Retinal pigment epithelial cell (primary cell): ENCODE results near the gene ZNF57.
"Not testable (repeated sequence)": the region's sequence is repeated elsewhere in the genome, so short reads cannot be mapped to it uniquely, and the experiment has no call there.

Experiments
- DNase-seq: peaks from one replicate; pipeline ENCODE4 v3.0.0-alpha.2; 2010; ENCODE audit warnings: low read depth
- H3K4me3 ChIP-seq: 2 replicates; pipeline ENCODE4 v1.5.1; 2011; ENCODE audit warnings: mild to moderate bottlenecking, low read length, control low read depth, moderate library complexity
- CTCF ChIP-seq: conservative IDR thresholded peaks from 2 replicates; pipeline ENCODE4 v1.5.1; 2011; ENCODE audit warnings: low read depth, low read length, control low read depth, inconsistent platforms

The ZNF57 gene

GRCh38 chr19:2960120-2960519 is 59.4 kb downstream of the ZNF57 start:
- H3K4me3 ChIP-seq: no peak overlapping the region
- no peak for TF ChIP-seq CTCF
- DNase-seq: no peak

- H3K4me3 ChIP-seq: no peak overlapping the region
- DNase-seq: no peak
- TF ChIP-seq CTCF: peak; percentile 67
Measured at GRCh38 chr19:2962018-2962670, 61.4 kb downstream of the ZNF57 start.

- no peak overlapping the region for H3K4me3 ChIP-seq
- TF ChIP-seq CTCF: no peak
- no peak for DNase-seq
Measured at GRCh38 chr19:2963122-2963521, 62.4 kb downstream of the ZNF57 start.

- not testable (repeated sequence) for DNase-seq, H3K4me3 ChIP-seq
Measured at GRCh38 chr19:2963631-2964030, 62.9 kb downstream of the ZNF57 start.

GRCh38 chr19:2964874-2965273 is 64.1 kb downstream of the ZNF57 start:
- DNase-seq: no peak
- H3K4me3 ChIP-seq: no peak overlapping the region
- no peak for TF ChIP-seq CTCF

- no peak for DNase-seq
- no peak overlapping the region for H3K4me3 ChIP-seq
- no peak for TF ChIP-seq CTCF
Measured at GRCh38 chr19:2967972-2968371, 67.2 kb downstream of the ZNF57 start.
